Measurements from ENCODE around the gene ITPK1. TPM values are rescaled to one million over a fixed set of nuclear protein-coding genes. Genes with fewer than 3 reads are reported as not detected.

Gene ITPK1
- total RNA-seq, 2 experiments from 2014 or later: 78.5 to 83.5 TPM

DNA sequence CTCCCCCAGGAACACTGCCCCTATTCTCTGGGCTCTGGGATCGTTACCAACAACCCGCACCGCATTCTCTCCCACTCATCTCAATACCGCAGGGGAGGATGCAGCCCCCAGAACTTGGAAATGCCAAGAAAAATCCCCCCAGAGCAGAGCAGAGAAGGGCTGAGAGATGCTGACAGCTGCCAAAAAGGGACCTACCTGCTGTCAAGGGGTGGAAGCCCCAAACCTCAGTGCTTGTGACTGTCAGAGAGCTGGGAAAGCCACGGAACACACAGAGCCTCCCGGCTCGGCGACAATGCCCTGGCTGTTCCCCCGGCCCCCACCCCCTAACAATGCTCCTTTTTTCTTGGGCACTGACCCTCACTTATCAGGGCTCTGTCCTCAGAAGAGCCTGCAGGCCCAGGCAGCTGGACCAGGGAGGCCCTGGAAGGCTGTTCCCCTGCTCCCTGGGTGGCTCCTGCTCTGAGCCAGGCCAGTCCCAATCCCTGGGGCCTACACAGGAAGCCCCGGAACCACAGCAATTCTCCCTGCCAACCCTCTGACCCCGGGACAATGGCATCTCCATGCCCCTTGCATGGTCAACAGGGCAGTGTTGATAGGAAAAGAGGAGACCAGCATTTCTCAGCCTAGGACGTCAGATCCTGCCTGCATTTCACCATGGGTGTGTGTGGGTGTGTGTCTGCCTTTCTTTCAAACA lies 78.9 kb downstream of the ITPK1 start:
- Mint-ChIP-seq H3K27me3 (no peaks in the 10 kb centered on the region), H3K4me1 (ENCODE audit: low read depth) (peaks cover 76% of the 10 kb centered on the region), H3K27ac (peak overlapping the region; percentile 60), H3K4me3 (no peak overlapping the region), H3K36me3 (ENCODE audit: low read depth) (no peaks in the 10 kb centered on the region), H3K9me3 (no peaks in the 10 kb centered on the region)
- CTCF ChIA-PET: interaction anchor here (1.4 to 5.1 kb wide), 3 partner anchors 11 to 77 kb away, joined by 3 to 39 read pairs (median 12); partner anchors contain the start of gene ITPK1
- POLR2A ChIA-PET: interaction anchor here (0.6 kb wide), 1 partner anchor 49 kb away, joined by 3 read pairs; no protein-coding TSS in a partner anchor
- TF ChIP-seq, protein P1, sequence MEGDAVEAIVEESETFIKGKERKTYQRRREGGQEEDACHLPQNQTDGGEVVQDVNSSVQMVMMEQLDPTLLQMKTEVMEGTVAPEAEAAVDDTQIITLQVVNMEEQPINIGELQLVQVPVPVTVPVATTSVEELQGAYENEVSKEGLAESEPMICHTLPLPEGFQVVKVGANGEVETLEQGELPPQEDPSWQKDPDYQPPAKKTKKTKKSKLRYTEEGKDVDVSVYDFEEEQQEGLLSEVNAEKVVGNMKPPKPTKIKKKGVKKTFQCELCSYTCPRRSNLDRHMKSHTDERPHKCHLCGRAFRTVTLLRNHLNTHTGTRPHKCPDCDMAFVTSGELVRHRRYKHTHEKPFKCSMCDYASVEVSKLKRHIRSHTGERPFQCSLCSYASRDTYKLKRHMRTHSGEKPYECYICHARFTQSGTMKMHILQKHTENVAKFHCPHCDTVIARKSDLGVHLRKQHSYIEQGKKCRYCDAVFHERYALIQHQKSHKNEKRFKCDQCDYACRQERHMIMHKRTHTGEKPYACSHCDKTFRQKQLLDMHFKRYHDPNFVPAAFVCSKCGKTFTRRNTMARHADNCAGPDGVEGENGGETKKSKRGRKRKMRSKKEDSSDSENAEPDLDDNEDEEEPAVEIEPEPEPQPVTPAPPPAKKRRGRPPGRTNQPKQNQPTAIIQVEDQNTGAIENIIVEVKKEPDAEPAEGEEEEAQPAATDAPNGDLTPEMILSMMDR (IDR thresholded peaks at IDR 0.05): no peak
- intact Hi-C loops (cut with micrococcal nuclease): no loop called here
- no peak for ATAC-seq
- DNase-seq: no peak

DNA sequence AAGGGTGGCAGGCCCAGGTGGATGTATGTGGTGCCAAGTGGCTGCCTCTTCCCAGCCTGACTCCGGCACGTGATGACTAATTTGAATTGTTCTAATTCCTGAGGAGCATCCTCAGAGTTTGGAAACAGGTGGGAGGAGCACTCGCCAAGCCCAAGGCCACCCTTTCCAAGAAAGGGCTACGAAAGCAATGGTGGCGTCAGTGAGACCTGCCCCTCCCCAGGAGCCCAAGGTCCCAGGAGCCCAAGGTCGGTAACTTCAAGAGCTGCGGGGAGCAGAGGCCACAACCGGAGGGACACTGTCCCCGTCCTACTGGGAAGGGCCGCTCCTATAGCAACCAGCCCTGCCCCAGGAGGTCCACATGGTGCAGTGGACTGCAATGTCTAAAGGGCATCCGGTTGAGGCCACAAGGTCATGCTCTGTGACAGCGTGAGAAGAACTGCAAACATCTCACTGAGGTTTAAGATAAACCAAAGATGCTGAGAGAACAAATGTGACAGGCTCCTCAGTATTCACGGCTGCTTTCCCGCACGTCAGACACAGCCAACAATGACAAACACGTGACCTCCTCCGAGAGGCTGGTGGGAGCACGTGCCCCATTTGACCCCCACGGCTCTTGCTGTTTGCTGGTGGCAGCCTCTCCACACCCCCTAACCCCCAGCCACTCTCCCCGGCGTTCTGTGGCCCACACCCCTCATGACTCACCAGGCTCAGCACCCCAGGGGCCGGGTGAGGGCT lies 79.6 kb downstream of the ITPK1 start:
- ChIA-PET CTCF (interaction anchor here (1.4 to 5.1 kb wide), 2 partner anchors 10 to 78 kb away, joined by 3 to 39 read pairs; partner anchors contain the start of gene ITPK1), POLR2A (no interaction called here)
- ATAC-seq: no peak
- Mint-ChIP-seq H3K4me3 (no peak overlapping the region), H3K27ac (peak overlapping the region; percentile 30), H3K4me1 (ENCODE audit: low read depth) (peaks cover 69% of the 10 kb centered on the region), H3K27me3 (no peaks in the 10 kb centered on the region), H3K36me3 (ENCODE audit: low read depth) (no peaks in the 10 kb centered on the region), H3K9me3 (no peaks in the 10 kb centered on the region)
- no peak for DNase-seq
- intact Hi-C loops (cut with micrococcal nuclease): no loop called here
- TF ChIP-seq, protein P1 (IDR thresholded peaks at IDR 0.05): no peak

DNA sequence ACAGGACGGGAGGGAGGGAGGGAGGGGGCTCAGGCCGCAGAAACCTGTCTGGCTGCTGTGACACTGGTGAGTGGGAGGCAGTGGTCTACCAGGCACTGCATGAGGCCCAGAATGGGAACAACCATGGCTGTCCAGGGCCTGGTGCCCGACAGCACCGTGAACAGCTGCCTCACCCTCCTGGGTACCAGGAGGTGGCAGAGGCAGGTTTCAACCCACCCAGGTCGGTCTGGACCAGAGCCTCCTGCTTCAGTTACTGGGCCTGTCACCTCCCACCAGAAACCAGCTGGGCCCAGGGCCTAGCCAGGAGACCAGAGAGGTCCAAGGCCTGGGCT lies 80.2 kb downstream of the ITPK1 start:
- TF ChIP-seq, protein P1 (IDR thresholded peaks at IDR 0.05): no peak
- POLR2A ChIA-PET: no interaction called here
- DNase-seq (no peak), ATAC-seq (no peak)
- intact Hi-C loops (cut with micrococcal nuclease): no loop called here
- Mint-ChIP-seq H3K9me3 (no peaks in the 10 kb centered on the region), H3K27ac (no peak overlapping the region), H3K27me3 (no peaks in the 10 kb centered on the region), H3K4me3 (no peak overlapping the region), H3K4me1 (ENCODE audit: low read depth) (peaks cover 64% of the 10 kb centered on the region), H3K36me3 (ENCODE audit: low read depth) (no peaks in the 10 kb centered on the region)
- CTCF ChIA-PET: interaction anchor here (1.3 to 5.1 kb wide), 4 partner anchors 24 to 97 kb away, joined by 3 to 39 read pairs (median 8); partner anchors contain the start of gene ITPK1

DNA sequence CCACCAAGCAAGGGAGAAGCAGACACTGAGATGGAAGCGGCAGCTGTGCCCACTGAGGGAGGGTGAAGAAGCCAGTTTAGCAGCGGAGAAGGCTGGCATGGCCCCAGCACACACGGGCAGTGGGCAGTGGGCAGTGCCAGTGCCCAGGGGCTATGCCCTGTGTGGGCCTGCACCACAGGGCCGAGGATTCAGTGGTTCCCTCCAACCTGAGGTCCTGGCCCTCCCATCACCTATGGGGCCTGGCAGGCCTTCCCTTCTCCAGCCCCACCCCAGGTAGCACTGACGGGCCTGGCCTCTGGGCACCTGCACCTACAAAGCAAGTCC lies 81.1 kb downstream of the ITPK1 start:
- Mint-ChIP-seq H3K4me1 (ENCODE audit: low read depth) (peaks cover 58% of the 10 kb centered on the region), H3K27ac (peak overlapping the region; percentile 87), H3K36me3 (ENCODE audit: low read depth) (no peaks in the 10 kb centered on the region), H3K4me3 (peak overlapping the region; percentile 18), H3K9me3 (no peaks in the 10 kb centered on the region), H3K27me3 (no peaks in the 10 kb centered on the region)
- intact Hi-C loops (cut with micrococcal nuclease): no loop called here
- POLR2A ChIA-PET: interaction anchor here (1.3 kb wide), 1 partner anchor 11 kb away, joined by 4 read pairs; no protein-coding TSS in a partner anchor
- ATAC-seq (no peak), DNase-seq (no peak)
- TF ChIP-seq, protein P1 (IDR thresholded peaks at IDR 0.05): peak; percentile 30
- CTCF ChIA-PET: interaction anchor here (0.7 to 5.1 kb wide), 17 partner anchors 8 to 143 kb away, joined by 3 to 39 read pairs (median 5); partner anchors contain the start of gene ITPK1
